H1 (cell line): ENCODE measurements around the gene HSPA1L. TPM values are rescaled to one million over a fixed set of nuclear protein-coding genes. Genes with fewer than 3 reads are reported as not detected.

Source experiments
- CTCF ChIA-PET: fragments of 300-600 bp; sonication (Branson Sonifier 250); formaldehyde crosslinking; loops from one replicate; lab custom pipeline; 2021; ENCODE audit not compliant: partially characterized antibody; lab: Charles Lee
- POLR2A ChIA-PET: fragments of 300-600 bp; sonication (Branson Sonifier 250); formaldehyde crosslinking; loops from one replicate; lab custom pipeline; 2021; ENCODE audit warnings: inconsistent platforms; ENCODE audit not compliant: partially characterized antibody; lab: Charles Lee
- DNase-seq, 2 experiments: peaks; one replicate each; pipeline versions ENCODE4 v3.0.0 to v3.0.0-alpha.2; 2010 to 2022; ENCODE audit warnings: low spot score in 2 of 2, low read depth in 1 of 2, mixed read lengths in 1 of 2
- FAIRE-seq: peaks from 2 replicates; lab custom pipeline; 2011; peaks lifted over from hg19 to GRCh38; lab: Jason Lieb, UNC
- H2AFZ ChIP-seq: 2 replicates; pipeline ENCODE4 v1.8.1; 2012; ENCODE audit warnings: low read length, inconsistent platforms
- H2AK5ac ChIP-seq: 2 replicates; pipeline ENCODE4 v1.6.1; 2013; ENCODE audit warnings: low read depth, low read length
- H2BK120ac ChIP-seq: replicated peaks from 2 replicates; pipeline ENCODE3; 2013; ENCODE audit warnings: low read depth, low read length, inconsistent platforms
- H2BK12ac ChIP-seq: 2 replicates; pipeline ENCODE4 v1.6.1; 2013; ENCODE audit warnings: low read depth, low read length
- H2BK15ac ChIP-seq: 2 replicates; pipeline ENCODE4 v1.6.1; 2013; ENCODE audit warnings: low read length
- H2BK20ac ChIP-seq: 2 replicates; pipeline ENCODE4 v1.6.1; 2013; ENCODE audit warnings: low read length
- H2BK5ac ChIP-seq: 2 replicates; pipeline ENCODE4 v1.6.1; 2013; ENCODE audit warnings: low read depth, low read length
- H3K14ac ChIP-seq: 2 replicates; pipeline ENCODE4 v1.6.1; 2013; ENCODE audit warnings: inconsistent platforms; ENCODE audit not compliant: insufficient read length
- H3K18ac ChIP-seq: 2 replicates; pipeline ENCODE4 v1.6.1; 2013; ENCODE audit warnings: low read length; ENCODE audit errors: extremely low read depth
- H3K23ac ChIP-seq: 2 replicates; pipeline ENCODE4 v1.6.1; 2013; ENCODE audit warnings: inconsistent platforms; ENCODE audit not compliant: insufficient read length
- H3K23me2 ChIP-seq: 2 replicates; pipeline ENCODE4 v1.6.1; 2013; ENCODE audit warnings: low read depth, low read length
- H3K27ac ChIP-seq: 2 replicates; pipeline ENCODE4 v1.6.1; 2011; ENCODE audit warnings: low read depth, low read length, inconsistent platforms
- H3K27me3 ChIP-seq, 4 experiments: replicated peaks in 1 of 4; 1 replicate in 1 of 4; 2 replicates in 3 of 4; pipeline versions ENCODE4 v1.6.1 to v1.8.1; 2011 to 2013; ENCODE audit warnings: low read length in 3 of 4, mild to moderate bottlenecking in 3 of 4, inconsistent platforms in 2 of 4, mixed read lengths in 2 of 4, moderate library complexity in 1 of 4; ENCODE audit not compliant: control insufficient read depth in 3 of 4, insufficient read depth in 3 of 4; ENCODE audit errors: extremely low read depth in 1 of 4
- H3K36me3 ChIP-seq, 4 experiments: 2 replicates each; pipeline versions ENCODE4 v1.6.1 to v1.8.1; 2011 to 2013; ENCODE audit warnings: mild to moderate bottlenecking in 4 of 4, low read length in 3 of 4, moderate library complexity in 2 of 4, control low read depth in 1 of 4, inconsistent platforms in 1 of 4; ENCODE audit not compliant: insufficient read depth in 4 of 4, control insufficient read depth in 2 of 4
- H3K4ac ChIP-seq: replicated peaks from 2 replicates; pipeline ENCODE3; 2013; ENCODE audit warnings: low read length, low read depth, mixed read lengths, inconsistent platforms; ENCODE audit not compliant: insufficient read length
- H3K4me1 ChIP-seq, 4 experiments: replicated peaks in 1 of 4; 1 replicate in 1 of 4; 2 replicates in 3 of 4; pipeline versions ENCODE4 v1.6.1 to v1.8.1; 2011 to 2013; ENCODE audit warnings: low read length in 3 of 4, inconsistent platforms in 2 of 4, mixed read lengths in 1 of 4; ENCODE audit not compliant: insufficient read depth in 4 of 4, control insufficient read depth in 3 of 4
- H3K4me2 ChIP-seq, 2 experiments: 2 replicates each; pipeline versions ENCODE4 v1.6.1 to v1.8.1; 2011 to 2013; ENCODE audit warnings: low read depth in 2 of 2, low read length in 2 of 2, control low read depth in 1 of 2, inconsistent platforms in 1 of 2, mild to moderate bottlenecking in 1 of 2; ENCODE audit not compliant: insufficient read depth in 1 of 2
- H3K4me3 ChIP-seq, 4 experiments: fragments of 200-600, 300-600 bp in 1 of 4; sonication (generic), shearing (Covaris generic), sonication (Bioruptor Twin) in 1 of 4; 2 replicates each; pipeline versions ENCODE4 v1.5.1 to v1.8.1; 2011 to 2016; ENCODE audit warnings: low read length in 4 of 4, low read depth in 3 of 4, control low read depth in 2 of 4, inconsistent platforms in 2 of 4, mild to moderate bottlenecking in 2 of 4, mixed read lengths in 1 of 4, moderate library complexity in 1 of 4; ENCODE audit not compliant: insufficient read depth in 2 of 4; ENCODE audit errors: extremely low read depth in 1 of 4
- H3K56ac ChIP-seq: replicated peaks from 2 replicates; pipeline ENCODE3; 2013; ENCODE audit warnings: low read depth, mild to moderate bottlenecking, mixed read lengths, low read length, inconsistent platforms; ENCODE audit not compliant: insufficient read length
- H3K79me1 ChIP-seq: 2 replicates; pipeline ENCODE4 v1.6.1; 2013; ENCODE audit warnings: low read depth, low read length, control low read depth
- H3K79me2 ChIP-seq, 2 experiments: 2 replicates each; pipeline versions ENCODE4 v1.6.1 to v1.8.1; 2012 to 2013; ENCODE audit warnings: low read length in 2 of 2, mild to moderate bottlenecking in 2 of 2, inconsistent platforms in 1 of 2; ENCODE audit not compliant: insufficient read depth in 2 of 2, control insufficient read depth in 1 of 2
- H3K9ac ChIP-seq, 4 experiments: replicated peaks in 1 of 4; 1 replicate in 1 of 4; 2 replicates in 3 of 4; pipeline versions ENCODE4 v1.6.1 to v1.8.1; 2011 to 2013; ENCODE audit warnings: low read depth in 3 of 4, low read length in 3 of 4, control low read depth in 2 of 4, mild to moderate bottlenecking in 2 of 4, moderate library complexity in 2 of 4, inconsistent platforms in 1 of 4; ENCODE audit errors: extremely low read depth in 1 of 4
- H3K9me3 ChIP-seq, 2 experiments: 2 replicates each; pipeline versions ENCODE4 v1.6.1 to v1.8.1; 2012 to 2013; ENCODE audit warnings: mild to moderate bottlenecking in 2 of 2, moderate library complexity in 2 of 2, control low read depth in 1 of 2, inconsistent platforms in 1 of 2, low read depth in 1 of 2, low read length in 1 of 2, mixed read lengths in 1 of 2; ENCODE audit not compliant: insufficient read depth in 2 of 2
- H4K20me1 ChIP-seq, 2 experiments: replicated peaks in 1 of 2; 2 replicates each; pipeline versions ENCODE3 to v1.8.1; 2011 to 2013; ENCODE audit warnings: inconsistent platforms in 2 of 2, low read length in 2 of 2, mild to moderate bottlenecking in 1 of 2; ENCODE audit not compliant: insufficient read depth in 2 of 2, control insufficient read depth in 1 of 2
- H4K5ac ChIP-seq: 2 replicates; pipeline ENCODE4 v1.6.1; 2013; ENCODE audit warnings: low read length, low read depth, mixed read lengths, inconsistent platforms; ENCODE audit not compliant: insufficient read length
- H4K8ac ChIP-seq: 2 replicates; pipeline ENCODE4 v1.8.0; 2013; ENCODE audit warnings: mild to moderate bottlenecking, moderate library complexity, low read length, inconsistent platforms; ENCODE audit not compliant: insufficient read depth; ENCODE audit errors: extremely low read depth
- H4K91ac ChIP-seq: replicated peaks from 2 replicates; pipeline ENCODE3; 2013; ENCODE audit warnings: low read length, mixed read lengths, inconsistent platforms; ENCODE audit not compliant: insufficient read length
- BACH1 ChIP-seq: IDR thresholded peaks from 2 replicates; pipeline ENCODE4 v1.6.1; 2012; ENCODE audit warnings: low read length, improper control_type of control experiment
- CEBPB ChIP-seq: IDR thresholded peaks from 2 replicates; pipeline ENCODE4 v1.6.1; 2012; ENCODE audit warnings: low read depth, low read length
- CREB1 ChIP-seq: IDR thresholded peaks from 2 replicates; pipeline ENCODE4 v1.6.1; 2012; ENCODE audit warnings: inconsistent platforms
- KDM1A ChIP-seq: fragments of 200-600, 300-600 bp; sonication (generic); IDR thresholded peaks from 2 replicates; pipeline ENCODE4 v1.7.1; 2016; ENCODE audit warnings: mild to moderate bottlenecking, low read length, borderline replicate concordance
- TAF7 ChIP-seq: optimal IDR thresholded peaks from 2 replicates; pipeline ENCODE3; 2011; ENCODE audit warnings: low read depth, mild to moderate bottlenecking, inconsistent platforms, low read length, moderate library complexity, borderline replicate concordance
- TCF12 ChIP-seq: IDR thresholded peaks from 2 replicates; pipeline ENCODE4 v1.6.1; 2011; ENCODE audit warnings: low read depth, mild to moderate bottlenecking, low read length
- TEAD4 ChIP-seq: IDR thresholded peaks from 2 replicates; pipeline ENCODE4 v1.6.1; 2012; ENCODE audit warnings: low read depth, low read length, inconsistent platforms, mixed read lengths
- WGBS, 2 experiments: shearing (Covaris generic) in 1 of 2; methylation state at CpG; one replicate each; pipeline versions ENCODE4 v1.1.6 to v1.1.7; 2013 to 2015; ENCODE audit warnings: low lambda C conversion rate in 2 of 2, mixed read lengths in 2 of 2, inconsistent platforms in 1 of 2, low coverage in 1 of 2, missing lambda C conversion rate in 1 of 2; ENCODE audit not compliant: insufficient replicate concordance in 2 of 2, insufficient coverage in 1 of 2, insufficient read length in 1 of 2; ENCODE audit errors: extremely low coverage in 1 of 2, missing lambda C conversion rate in 1 of 2; 5-methylcytosine and 5-hydroxymethylcytosine counted together
- polyA plus RNA-seq, 7 experiments: library from polyadenylated mRNA; depleted of rRNA in 3 of 7; stranded (reverse) in 5 of 7; unstranded in 2 of 7; fragments of >200 nt in 5 of 7; fragments of 200-250 nt in 2 of 7; gene quantifications; 1 replicate in 5 of 7; 2 replicates in 1 of 7; 4 replicates in 1 of 7; pipeline versions ENCODE4 v1.2.1 to v1.2.3, GENCODE V29; 2011 to 2013; ENCODE audit warnings: missing spikeins in 2 of 7, mixed read lengths in 2 of 7
- total RNA-seq: library from RNA; stranded (reverse); fragmentation: NEBNext Ultra II Directional; extraction: Animal tissue kit (Norgen Biotek cat#: 25700); gene quantifications from 2 replicates; pipeline ENCODE4 v1.2.1, GENCODE V29; 2021

The HSPA1L gene
- total and polyA plus RNA-seq, 2 of the 8 experiments (the other 6 are each of a cell fraction or from before 2014, with no cell fraction given) = 1.00 to 1.9 TPM

- H2AK5ac ChIP-seq = no peak within 1 kb of the TSS
- H3K36me3 ChIP-seq = peaks cover 0 to 16% (median 1%) of the 10 kb centered on the region in 4 experiments; a peak in 3 of 8 replicates
- H3K79me2 ChIP-seq = no peaks in the 10 kb centered on the region
- no peak for FAIRE-seq
- no peaks in the 10 kb centered on the region for H3K79me1 ChIP-seq
- peak within 1 kb of the TSS; percentile 20; the same call in 1 of the 2 replicates for H2BK5ac ChIP-seq
- CTCF ChIA-PET = interaction anchor here (1.3 to 1.6 kb wide), 4 partner anchors 11 to 29 kb away, joined by 3 to 4 read pairs (median 3); no protein-coding TSS in a partner anchor
- H3K9ac ChIP-seq = no peak within 1 kb of the TSS; a peak in 1 of 7 replicates
- no peak within 1 kb of the TSS for H3K18ac ChIP-seq
- H3K23me2 ChIP-seq = peaks cover 3% of the 10 kb centered on the region; the same call in 1 of the 2 replicates
- H3K9me3 ChIP-seq = no peaks in the 10 kb centered on the region
- peak within 1 kb of the TSS; percentile 31 for H4K91ac ChIP-seq
- H4K8ac ChIP-seq = no peak within 1 kb of the TSS; the same call in 1 of the 2 replicates
- no peak within 1 kb of the TSS for H4K5ac ChIP-seq
- H2AFZ ChIP-seq = no peak within 1 kb of the TSS
- H3K4me3 ChIP-seq = no peak within 1 kb of the TSS
- H2BK120ac ChIP-seq = no peak within 1 kb of the TSS
- H2BK12ac ChIP-seq = no peak within 1 kb of the TSS
- DNase-seq = no peak
- 0 out of 2 replicates have a peak within 1 kb of the TSS, but pooled peaks have one; percentile 32 for H3K27ac ChIP-seq
- 86% methylated on average over 4 of the region's 4 CpGs; no CpG with 5 or more reads in 1 of the 2 experiments for WGBS, 2 experiments
- H4K20me1 ChIP-seq = no peaks in the 10 kb centered on the region
- no peak within 1 kb of the TSS for H3K4ac ChIP-seq
- no peak within 1 kb of the TSS for H3K23ac ChIP-seq
- H3K56ac ChIP-seq = no peak within 1 kb of the TSS
- H3K4me2 ChIP-seq = peak within 1 kb of the TSS in 1 of 2 experiments; percentile 6; a peak in 1 of 4 replicates
- peaks cover 0 to 9% (median under 1%) of the 10 kb centered on the region in 4 experiments; a peak in 4 of 7 replicates for H3K4me1 ChIP-seq
- 0 out of 2 replicates have a peak within 1 kb of the TSS, but pooled peaks have one; percentile 12 for H2BK15ac ChIP-seq
- H2BK20ac ChIP-seq = no peak within 1 kb of the TSS
- H3K27me3 ChIP-seq = no peaks in the 10 kb centered on the region
- H3K14ac ChIP-seq = no peak within 1 kb of the TSS
- POLR2A ChIA-PET = interaction anchor here (0.6 to 6.3 kb wide), 6 partner anchors 9 to 59 kb away, joined by 3 to 38 read pairs (median 7); partner anchors contain the start of genes ABHD16A, CLIC1 and MSH5
- TF ChIP-seq CREB1 (no peak), TCF12 (no peak), TAF7 (no peak), BACH1 (no peak), CEBPB (no peak), KDM1A (no peak), TEAD4 (no peak)
Observed at GRCh38 chr6:31762356-31762755, 52.7 kb downstream of the HSPA1L start, which contains the start of gene SAPCD1. Gene SAPCD1 (plus strand): TSS chr6:31762656. CDS start chr6:31763055, 399 bp downstream.
